Upper lobe of right lung (tissue), 1 donor: Measurements from ENCODE around the gene IFNA5. TPM values are rescaled to one million over a fixed set of nuclear protein-coding genes. Genes with fewer than 3 reads are reported as not detected.

Experiments
- ATAC-seq: fragments of 200-7000 bp; cut with Tn5 transposase; one replicate; pipeline ENCODE4 v1.9.1; 2020; ENCODE audit warnings: mild to moderate bottlenecking, moderate library complexity
- DNase-seq: peaks from one replicate; pipeline ENCODE4 v3.0.0-alpha.2; 2020
- H3K27ac ChIP-seq: fragments of 200-600 bp; one replicate; pipeline ENCODE4 v1.8.0; 2022
- H3K27me3 ChIP-seq: fragments of 200-600 bp; one replicate; pipeline ENCODE4 v1.8.0; 2022; ENCODE audit warnings: mild to moderate bottlenecking
- H3K36me3 ChIP-seq: fragments of 200-600 bp; one replicate; pipeline ENCODE4 v1.8.0; 2022
- H3K4me1 ChIP-seq: fragments of 200-600 bp; one replicate; pipeline ENCODE4 v1.8.0; 2022
- H3K4me3 ChIP-seq: fragments of 200-600 bp; one replicate; pipeline ENCODE4 v1.8.0; 2022; ENCODE audit warnings: mild to moderate bottlenecking
- H3K9me3 ChIP-seq: fragments of 200-600 bp; one replicate; pipeline ENCODE4 v1.8.0; 2022
- CTCF ChIP-seq: fragments of 200-600 bp; IDR thresholded peaks from one replicate; pipeline ENCODE4 v1.8.0; 2022; ENCODE audit warnings: antibody characterized with exemption
- intact Hi-C: fragments of 100-400 bp; cut with DNase I; formaldehyde crosslinking; loops from one replicate; pipeline ENCODE4 v1.11.0; 2022
- total RNA-seq: library from RNA; stranded (reverse); fragmentation: NEBNext Ultra II Directional; extraction: Animal tissue kit (Norgen Biotek cat#: 25700); gene quantifications from one replicate; pipeline ENCODE4 v1.2.1, GENCODE V29; 2021
- donor health status: DM: no; HTN: yes; CAD: no; lungs with severe emphysema.

Gene IFNA5
- total RNA-seq, 1 donor from 2014 or later = not detected

- ATAC-seq (no peak), DNase-seq (no peak)
- intact Hi-C loops = no loop called here
- Histone ChIP-seq H3K27ac (no peak overlapping the region), H3K4me1 (no peaks in the 10 kb centered on the region), H3K36me3 (no peaks in the 10 kb centered on the region), H3K9me3 (no peaks in the 10 kb centered on the region), H3K4me3 (no peak overlapping the region), H3K27me3 (no peaks in the 10 kb centered on the region)
- TF ChIP-seq CTCF = no peak
Observed at GRCh38 chr9:21266733-21267484, 38.2 kb downstream of the IFNA5 start.

GRCh38 chr9:21265421-21266189 lies 39.5 kb downstream of the IFNA5 start:
- ATAC-seq = no peak
- TF ChIP-seq CTCF = no peak
- DNase-seq = no peak
- H3K9me3 ChIP-seq = no peaks in the 10 kb centered on the region
- no peak overlapping the region for H3K27ac ChIP-seq
- no peaks in the 10 kb centered on the region for H3K4me1 ChIP-seq
- H3K36me3 ChIP-seq = no peaks in the 10 kb centered on the region
- no peaks in the 10 kb centered on the region for H3K27me3 ChIP-seq
- no peak overlapping the region for H3K4me3 ChIP-seq
- intact Hi-C loops = no loop called here

GRCh38 chr9:21255538-21256212 lies 49.4 kb downstream of the IFNA5 start:
- no peaks in the 10 kb centered on the region for H3K4me1 ChIP-seq
- H3K4me3 ChIP-seq = no peak overlapping the region
- ATAC-seq (no peak), DNase-seq (no peak)
- H3K9me3 ChIP-seq = no peaks in the 10 kb centered on the region
- H3K36me3 ChIP-seq = no peaks in the 10 kb centered on the region
- TF ChIP-seq CTCF = no peak
- H3K27ac ChIP-seq = no peak overlapping the region
- peaks cover 5% of the 10 kb centered on the region for H3K27me3 ChIP-seq
- intact Hi-C loops = no loop called here

Other genes with a start within 250 kb of the IFNA5 start
- not detected for gene IFNB1, start 227.4 kb downstream of the IFNA5 start, total RNA-seq
- gene IFNW1, start 163.5 kb downstream of the IFNA5 start, total RNA-seq = not detected
- gene IFNA21, start 138.7 kb downstream of the IFNA5 start, total RNA-seq = not detected
- gene IFNA4, start 117.7 kb downstream of the IFNA5 start, total RNA-seq = not detected
- not detected for gene IFNA7, start 103.1 kb downstream of the IFNA5 start, total RNA-seq
- not detected for gene IFNA10, start 98.2 kb downstream of the IFNA5 start, total RNA-seq
- gene IFNA16, start 88.0 kb downstream of the IFNA5 start, total RNA-seq = not detected
- gene IFNA17, start 77.1 kb downstream of the IFNA5 start, total RNA-seq = not detected
- not detected for gene IFNA14, start 65.3 kb downstream of the IFNA5 start, total RNA-seq
- 22.2 TPM for gene KLHL9, start 30.1 kb upstream of the IFNA5 start, total RNA-seq
- not detected for gene IFNA6, start 45.6 kb upstream of the IFNA5 start, total RNA-seq
- gene IFNA13, start 62.7 kb upstream of the IFNA5 start, total RNA-seq = not detected
- not detected for gene IFNA2, start 80.1 kb upstream of the IFNA5 start, total RNA-seq
- not detected for gene IFNA8, start 103.8 kb upstream of the IFNA5 start, total RNA-seq
- not detected for gene IFNA1, start 135.1 kb upstream of the IFNA5 start, total RNA-seq
- not detected for gene IFNE, start 177.0 kb upstream of the IFNA5 start, total RNA-seq